Measurements from ENCODE around the gene TRAPPC11. TPM values are rescaled to one million over a fixed set of nuclear protein-coding genes. Genes with fewer than 3 reads are reported as not detected.
"Not testable (repeated sequence)": the region's sequence is repeated elsewhere in the genome, so short reads cannot be mapped to it uniquely, and the experiment has no call there.

TRAPPC11 gene
- total RNA-seq, 1 donor from 2014 or later: 25.8 TPM

GRCh38 chr4:183718876-183719275, 59.8 kb downstream of the TRAPPC11 start:
- intact Hi-C loops (cut with micrococcal nuclease): no loop called here

- intact Hi-C loops (cut with micrococcal nuclease): loop anchor here (1.0 to 5.0 kb wide), 5 partner anchors 63 to 249 kb away; partner anchors contain the start of genes RWDD4 and TRAPPC11
Observed at GRCh38 chr4:183721207-183722081, 62.4 kb downstream of the TRAPPC11 start.

- intact Hi-C loops (cut with micrococcal nuclease): loop anchor here (2.0 to 5.0 kb wide), 2 partner anchors 74 to 250 kb away; no protein-coding TSS in a partner anchor
Observed at GRCh38 chr4:183722731-183723560, 63.9 kb downstream of the TRAPPC11 start.

GRCh38 chr4:183723561-183724228, 64.6 kb downstream of the TRAPPC11 start:
- intact Hi-C loops (cut with micrococcal nuclease): loop anchor here (2.0 to 5.0 kb wide), 2 partner anchors 74 to 251 kb away; no protein-coding TSS in a partner anchor

GRCh38 chr4:183725585-183725984, 66.5 kb downstream of the TRAPPC11 start:
- intact Hi-C loops (cut with micrococcal nuclease): not testable (repeated sequence)

GRCh38 chr4:183727482-183727881, 68.4 kb downstream of the TRAPPC11 start:
- intact Hi-C loops (cut with micrococcal nuclease): no loop called here

- intact Hi-C loops (cut with micrococcal nuclease): no loop called here
Observed at GRCh38 chr4:183728223-183729068, 69.4 kb downstream of the TRAPPC11 start.

GRCh38 chr4:183729069-183729406, 69.9 kb downstream of the TRAPPC11 start:
- intact Hi-C loops (cut with micrococcal nuclease): no loop called here

GRCh38 chr4:183729430-183730328, 70.6 kb downstream of the TRAPPC11 start:
- intact Hi-C loops (cut with micrococcal nuclease): no loop called here

GRCh38 chr4:183732296-183732695, 73.2 kb downstream of the TRAPPC11 start:
- intact Hi-C loops (cut with micrococcal nuclease): no loop called here

GRCh38 chr4:183733181-183733580, 74.1 kb downstream of the TRAPPC11 start:
- intact Hi-C loops (cut with micrococcal nuclease): no loop called here

- intact Hi-C loops (cut with micrococcal nuclease): no loop called here
Observed at GRCh38 chr4:183738081-183738673, 79.1 kb downstream of the TRAPPC11 start.

GRCh38 chr4:183738961-183739360, 79.9 kb downstream of the TRAPPC11 start:
- intact Hi-C loops (cut with micrococcal nuclease): no loop called here

- intact Hi-C loops (cut with micrococcal nuclease): no loop called here
Observed at GRCh38 chr4:183746305-183747229, 87.5 kb downstream of the TRAPPC11 start.

- intact Hi-C loops (cut with micrococcal nuclease): no loop called here
Observed at GRCh38 chr4:183747380-183747779, 88.3 kb downstream of the TRAPPC11 start.

- intact Hi-C loops (cut with micrococcal nuclease): no loop called here
Observed at GRCh38 chr4:183747931-183748670, 89.0 kb downstream of the TRAPPC11 start.

GRCh38 chr4:183751106-183751505, 92.0 kb downstream of the TRAPPC11 start:
- intact Hi-C loops (cut with micrococcal nuclease): no loop called here

All from T-helper 2 cell treated with Interferon-gamma antibody and Interleukin-4, amounts not matched to agents 100 ng/mL and 5 ng/mL, for 36 hours (primary cell).